GM13977 (cell line): ENCODE measurements around the gene FUT7.
"Not testable (repeated sequence)": the region's sequence is repeated elsewhere in the genome, so short reads cannot be mapped to it uniquely, and the experiment has no call there.

Experiments
- DNase-seq: peaks from one replicate; pipeline ENCODE4 v3.0.0; 2012; ENCODE audit warnings: low spot score
- in situ Hi-C: fragments of 300-500 bp; cut with MboI; formaldehyde crosslinking; loops from one replicate; pipeline ENCODE4 v1.12.0; 2022; ENCODE audit warnings: low sequenced_read_pairs, low pct_unique_long_range_greater_than_20kb, mixed read lengths, inconsistent platforms; ENCODE audit not compliant: unreplicated experiment
- TF ChIP-seq, protein P1 (sequence below): IDR thresholded peaks from 2 replicates; pipeline ENCODE4 v1.5.1; 2012; ENCODE audit warnings: mild to moderate bottlenecking, control low read depth; ENCODE audit not compliant: insufficient read depth; ENCODE audit errors: extremely low read depth, missing control alignments

The FUT7 gene

DNA sequence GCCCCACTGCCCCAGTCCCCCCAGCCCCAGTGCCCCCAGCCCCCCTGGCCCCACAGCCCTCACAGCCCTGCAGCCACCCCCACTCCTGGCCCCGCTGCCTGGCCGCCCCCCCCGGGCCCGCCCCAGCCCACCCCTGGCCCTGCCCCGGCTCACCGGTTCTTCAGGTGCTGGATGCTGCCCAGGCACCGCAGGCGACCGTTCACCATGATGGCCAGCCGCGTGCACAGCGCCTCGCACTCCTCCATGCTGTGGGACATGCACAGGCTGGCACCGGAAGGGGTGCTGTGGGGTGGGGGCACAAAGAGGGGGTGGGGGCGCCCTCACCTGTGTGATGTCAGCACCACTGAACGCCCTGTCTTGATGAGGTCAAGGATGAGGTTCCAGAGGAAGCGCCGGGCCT, 22.7 kb downstream of the FUT7 start:
- in situ Hi-C loops, result no loop called here
- TF ChIP-seq, protein P1, sequence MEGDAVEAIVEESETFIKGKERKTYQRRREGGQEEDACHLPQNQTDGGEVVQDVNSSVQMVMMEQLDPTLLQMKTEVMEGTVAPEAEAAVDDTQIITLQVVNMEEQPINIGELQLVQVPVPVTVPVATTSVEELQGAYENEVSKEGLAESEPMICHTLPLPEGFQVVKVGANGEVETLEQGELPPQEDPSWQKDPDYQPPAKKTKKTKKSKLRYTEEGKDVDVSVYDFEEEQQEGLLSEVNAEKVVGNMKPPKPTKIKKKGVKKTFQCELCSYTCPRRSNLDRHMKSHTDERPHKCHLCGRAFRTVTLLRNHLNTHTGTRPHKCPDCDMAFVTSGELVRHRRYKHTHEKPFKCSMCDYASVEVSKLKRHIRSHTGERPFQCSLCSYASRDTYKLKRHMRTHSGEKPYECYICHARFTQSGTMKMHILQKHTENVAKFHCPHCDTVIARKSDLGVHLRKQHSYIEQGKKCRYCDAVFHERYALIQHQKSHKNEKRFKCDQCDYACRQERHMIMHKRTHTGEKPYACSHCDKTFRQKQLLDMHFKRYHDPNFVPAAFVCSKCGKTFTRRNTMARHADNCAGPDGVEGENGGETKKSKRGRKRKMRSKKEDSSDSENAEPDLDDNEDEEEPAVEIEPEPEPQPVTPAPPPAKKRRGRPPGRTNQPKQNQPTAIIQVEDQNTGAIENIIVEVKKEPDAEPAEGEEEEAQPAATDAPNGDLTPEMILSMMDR, result no peak
- no peak for DNase-seq

DNA sequence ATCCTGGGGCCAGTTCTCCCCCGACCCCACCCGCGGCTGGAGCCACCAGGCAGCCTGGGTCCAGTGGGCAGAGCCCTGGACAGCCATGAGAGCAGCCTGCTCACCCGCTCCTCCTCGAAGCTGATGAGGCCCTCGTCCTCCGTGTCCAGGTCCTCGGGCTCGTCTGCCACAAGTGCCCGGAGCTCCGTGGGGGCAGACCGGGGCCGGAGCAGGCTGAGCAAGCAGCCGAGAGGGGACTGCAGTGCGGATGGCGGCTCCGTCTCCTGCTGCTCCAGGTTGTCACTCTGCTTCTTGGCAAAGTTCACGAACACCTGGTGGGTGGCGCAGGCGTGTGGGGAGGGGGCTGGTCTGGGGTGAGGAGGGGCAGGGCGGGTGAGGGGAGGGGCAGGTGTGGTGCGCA, 23.6 kb downstream of the FUT7 start:
- DNase-seq, result no peak
- in situ Hi-C loops, result no loop called here
- TF ChIP-seq, protein P1, result no peak

DNA sequence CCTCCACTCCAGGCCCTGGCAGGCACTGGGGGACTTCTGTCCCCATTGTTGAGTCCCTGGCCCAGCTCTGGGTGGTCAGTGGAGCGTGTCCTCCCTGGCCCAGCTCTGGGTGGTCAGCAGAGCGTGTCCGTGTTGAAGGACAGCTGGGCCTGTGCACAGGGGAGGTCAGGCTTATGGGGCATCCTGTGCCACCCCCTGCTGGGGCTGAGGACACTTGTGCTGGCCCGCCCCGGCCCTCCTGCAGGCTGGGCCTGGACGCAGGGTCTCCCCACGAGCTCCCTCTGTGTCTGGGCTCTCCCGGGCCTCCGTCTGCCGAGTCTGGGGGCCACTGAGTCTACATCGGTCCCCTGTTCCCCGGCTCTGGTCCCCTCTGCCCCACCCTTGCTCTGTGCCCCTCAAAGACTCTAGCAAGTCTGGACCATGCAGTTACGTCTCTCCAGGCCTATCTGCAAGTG, 24.0 kb downstream of the FUT7 start:
- in situ Hi-C loops, result no loop called here
- TF ChIP-seq, protein P1, result no peak
- no peak for DNase-seq

DNA sequence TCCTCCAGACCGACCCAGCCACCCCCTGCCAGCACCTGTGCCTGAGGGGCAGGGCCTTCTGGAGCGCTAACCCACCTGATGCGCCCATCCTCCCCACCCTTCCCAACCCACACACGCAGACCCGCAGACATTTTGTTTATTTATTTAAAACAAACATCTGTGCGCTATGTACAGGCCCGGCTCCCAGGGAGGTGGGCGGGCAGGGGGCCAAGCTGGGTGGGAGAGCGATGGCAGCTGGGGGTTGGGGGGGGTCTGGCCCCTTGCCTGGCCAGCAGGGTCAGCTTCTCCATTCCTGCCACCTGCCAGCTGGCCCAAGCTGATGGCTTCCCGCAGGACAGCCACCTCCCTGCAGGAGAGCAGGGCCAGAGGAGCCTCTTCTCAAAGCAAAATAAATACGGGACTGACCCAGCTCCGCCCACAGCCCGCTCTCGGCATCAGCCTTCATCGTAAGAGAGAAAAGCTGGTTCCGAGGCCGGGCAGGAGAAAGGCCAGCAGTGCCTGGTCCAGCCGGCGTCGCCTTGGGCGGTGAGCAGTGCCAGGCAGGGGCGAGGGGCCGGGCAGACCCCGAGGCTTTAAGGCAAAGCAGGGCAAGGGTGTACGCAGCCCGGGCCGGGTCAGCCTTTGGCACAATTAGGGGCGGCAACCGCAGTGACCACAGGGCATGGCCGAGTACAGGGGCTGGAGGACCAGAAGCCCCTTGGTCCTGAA, 24.6 kb downstream of the FUT7 start:
- no peak for DNase-seq
- TF ChIP-seq, protein P1, result no peak
- in situ Hi-C loops, result no loop called here

DNA sequence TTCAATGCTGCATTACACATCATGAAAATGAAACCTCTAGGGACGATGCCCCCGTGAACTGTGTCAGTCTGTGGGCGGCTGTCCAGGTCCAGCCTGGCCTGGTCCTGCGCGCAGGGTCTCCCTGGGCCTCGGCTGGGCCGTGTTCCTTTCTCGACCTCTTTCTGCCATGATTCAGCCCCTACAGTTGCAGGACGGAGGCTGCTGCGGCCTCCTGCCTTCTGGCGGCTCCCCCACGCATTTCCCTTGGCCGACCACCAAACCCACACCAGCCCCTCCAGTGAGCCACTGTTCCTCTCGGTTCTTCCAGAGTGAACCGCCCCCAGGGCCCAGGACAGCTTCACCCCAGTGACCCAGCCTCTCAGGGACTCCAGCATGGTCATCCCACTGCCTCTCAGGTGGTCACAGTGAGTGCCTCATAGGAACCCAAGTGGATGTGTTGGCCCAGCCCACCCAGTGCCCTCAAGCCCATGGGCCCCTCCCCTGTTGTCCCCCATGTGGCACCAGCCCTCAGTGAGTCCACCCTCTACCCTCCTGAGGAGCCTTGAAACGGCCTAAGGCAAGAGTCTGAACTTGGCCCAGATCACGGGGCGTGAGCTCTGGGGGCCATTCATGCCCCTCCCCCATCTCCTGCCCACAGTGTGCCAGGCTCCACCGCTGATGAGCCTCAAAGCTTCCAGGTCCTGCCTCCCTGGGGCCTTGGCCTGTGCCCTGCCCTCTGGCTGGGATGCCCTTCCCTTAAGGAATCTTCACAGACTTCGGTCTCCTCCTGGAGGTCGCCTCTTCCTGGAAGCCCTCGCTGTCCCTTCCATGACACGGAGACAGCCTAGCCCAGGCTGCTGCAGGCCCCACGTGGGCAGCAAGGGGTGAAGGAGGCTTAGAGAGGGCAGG, 25.5 kb downstream of the FUT7 start:
- TF ChIP-seq, protein P1, result no peak
- DNase-seq, result no peak
- in situ Hi-C loops, result no loop called here

DNA sequence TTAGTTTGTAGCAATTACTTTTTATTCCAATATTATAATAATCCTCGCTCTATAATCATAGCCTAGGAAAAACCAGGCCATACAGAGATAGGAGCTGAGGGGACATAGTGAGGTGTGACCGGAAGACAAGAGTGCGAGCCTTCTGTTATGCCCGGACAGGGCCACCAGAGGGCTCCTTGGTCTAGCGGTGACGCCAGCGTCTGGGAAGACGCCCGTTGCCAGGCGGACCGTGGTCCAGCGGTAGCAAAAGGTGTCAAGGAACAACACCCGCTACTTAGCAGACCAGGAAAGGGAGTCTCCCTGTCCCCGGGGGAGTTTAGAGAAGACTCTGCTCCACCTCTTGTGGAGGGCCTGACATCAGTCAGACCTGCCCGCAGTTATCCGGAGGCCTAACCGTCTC, 27.6 kb downstream of the FUT7 start:
- in situ Hi-C loops, DNase-seq: not testable (repeated sequence)
- TF ChIP-seq, protein P1, result peak; percentile 32
